ENCODE data around the gene NOMO2.
"Not testable (repeated sequence)": the region's sequence is repeated elsewhere in the genome, so short reads cannot be mapped to it uniquely, and the experiment has no call there.

The NOMO2 gene

DNA sequence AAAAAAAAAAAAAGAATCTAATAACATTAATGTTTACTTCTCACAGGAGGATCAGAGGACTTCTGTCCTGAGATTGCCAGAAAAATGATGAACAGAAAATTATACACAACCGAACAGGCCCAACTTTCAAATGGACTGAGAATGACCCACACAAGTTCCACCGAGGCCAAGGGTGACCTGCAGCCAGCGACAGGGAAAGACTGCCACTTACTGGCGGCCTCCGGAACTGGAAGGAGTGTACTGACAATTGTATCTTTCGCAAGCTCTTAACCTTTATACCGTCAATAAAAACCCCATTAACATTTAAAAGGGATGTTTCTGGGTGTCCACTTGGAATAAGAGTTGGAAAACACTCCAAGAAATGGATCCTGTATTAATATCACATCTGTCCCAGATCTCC lies 63.5 kb downstream of the NOMO2 start:
- DNase-seq: not testable (repeated sequence)

DNA sequence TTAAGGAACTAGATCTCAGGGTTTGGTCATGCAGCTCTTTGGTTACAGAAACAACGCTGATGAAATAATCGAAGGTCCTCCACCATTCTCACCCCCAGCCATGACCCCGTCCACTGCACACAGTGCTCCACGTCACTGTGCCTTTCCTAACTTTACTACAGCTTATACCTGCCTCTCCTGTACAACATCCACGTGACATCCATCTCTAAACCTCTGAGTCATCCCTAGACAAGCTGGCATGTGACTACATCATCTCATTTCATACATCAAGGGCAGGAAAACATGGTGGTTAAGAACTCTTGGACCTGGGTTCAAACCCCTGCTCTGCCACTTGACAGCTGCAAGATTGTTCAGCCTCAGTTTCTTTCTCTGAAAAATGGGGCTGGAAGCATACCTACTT lies 64.9 kb downstream of the NOMO2 start:
- not testable (repeated sequence) for DNase-seq

GRCh38 chr16:18492118-18492897 lies 69.6 kb downstream of the NOMO2 start:
- DNase-seq: not testable (repeated sequence)

DNA sequence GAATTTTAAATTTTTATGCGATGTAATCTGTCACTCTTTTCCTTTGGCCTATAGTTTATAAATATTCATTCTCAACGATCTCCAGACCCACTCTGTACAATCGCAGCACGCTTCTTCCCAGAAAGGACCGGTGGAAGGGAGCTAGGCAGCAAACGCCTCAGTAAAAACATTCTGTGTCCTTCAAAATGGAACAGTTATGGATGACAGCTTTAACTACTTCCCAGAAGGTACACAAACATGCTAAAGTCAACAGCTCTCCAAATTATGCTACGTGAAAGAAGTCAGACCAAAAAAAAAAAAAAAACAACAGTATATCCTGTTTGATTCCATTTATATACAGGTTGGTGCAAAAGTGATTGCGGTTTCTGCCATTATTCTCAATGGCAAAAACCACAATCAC lies 125.9 kb downstream of the NOMO2 start:
- not testable (repeated sequence) for DNase-seq

DNA sequence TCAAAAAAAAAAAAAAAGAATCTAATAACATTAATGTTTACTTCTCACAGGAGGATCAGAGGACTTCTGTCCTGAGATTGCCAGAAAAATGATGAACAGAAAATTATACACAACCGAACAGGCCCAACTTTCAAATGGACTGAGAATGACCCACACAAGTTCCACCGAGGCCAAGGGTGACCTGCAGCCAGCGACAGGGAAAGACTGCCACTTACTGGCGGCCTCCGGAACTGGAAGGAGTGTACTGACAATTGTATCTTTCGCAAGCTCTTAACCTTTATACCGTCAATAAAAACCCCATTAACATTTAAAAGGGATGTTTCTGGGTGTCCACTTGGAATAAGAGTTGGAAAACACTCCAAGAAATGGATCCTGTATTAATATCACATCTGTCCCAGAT lies 146.1 kb downstream of the NOMO2 start:
- not testable (repeated sequence) for DNase-seq

- DNase-seq: not testable (repeated sequence)
Measured at GRCh38 chr16:18409532-18410293, 152.2 kb downstream of the NOMO2 start.

- DNase-seq: not testable (repeated sequence)
Measured at GRCh38 chr16:18401851-18402657, 159.8 kb downstream of the NOMO2 start.

DNA sequence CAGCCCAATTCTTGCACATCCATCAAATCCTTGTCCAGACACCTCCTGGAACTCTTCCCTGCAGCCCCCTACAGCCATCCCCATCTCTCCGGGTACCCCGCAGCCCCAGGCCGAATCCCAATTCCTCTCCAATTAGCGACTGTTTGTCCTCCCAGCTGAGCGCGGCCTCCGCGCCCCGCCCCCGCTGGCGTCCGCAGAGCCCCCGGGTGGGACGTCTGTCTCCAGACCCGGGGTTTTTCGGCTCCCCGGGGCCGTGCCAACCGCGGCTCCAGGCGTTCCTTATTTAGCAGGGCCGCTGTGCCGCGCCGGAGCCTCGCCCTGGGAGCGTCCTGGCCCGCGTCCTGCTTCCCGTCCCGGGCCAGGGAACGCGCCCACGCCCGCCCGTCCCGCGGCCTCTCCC lies 160.7 kb downstream of the NOMO2 start:
- DNase-seq: peak; percentile 39 to 47

DNA sequence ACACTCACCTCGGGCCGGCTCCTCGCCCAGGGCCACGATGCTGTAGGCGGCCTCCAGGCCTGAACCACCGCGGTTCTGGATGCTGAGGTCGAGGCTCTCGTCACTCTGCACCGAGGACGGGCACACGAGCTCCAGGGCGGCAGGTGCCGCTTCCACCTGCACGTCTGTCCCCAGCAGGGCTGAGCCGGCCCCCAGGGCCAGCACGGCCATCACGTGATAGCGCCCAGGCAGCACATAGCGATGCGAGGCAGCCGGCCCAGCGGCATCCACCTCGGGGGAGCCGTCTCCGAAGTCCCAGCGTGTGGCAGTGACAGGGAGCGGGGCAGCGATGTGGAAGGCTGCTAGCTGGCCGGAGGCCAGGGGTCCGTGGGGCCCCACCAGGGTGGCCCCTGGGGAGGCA lies 167.5 kb downstream of the NOMO2 start:
- DNase-seq: not testable (repeated sequence)

DNA sequence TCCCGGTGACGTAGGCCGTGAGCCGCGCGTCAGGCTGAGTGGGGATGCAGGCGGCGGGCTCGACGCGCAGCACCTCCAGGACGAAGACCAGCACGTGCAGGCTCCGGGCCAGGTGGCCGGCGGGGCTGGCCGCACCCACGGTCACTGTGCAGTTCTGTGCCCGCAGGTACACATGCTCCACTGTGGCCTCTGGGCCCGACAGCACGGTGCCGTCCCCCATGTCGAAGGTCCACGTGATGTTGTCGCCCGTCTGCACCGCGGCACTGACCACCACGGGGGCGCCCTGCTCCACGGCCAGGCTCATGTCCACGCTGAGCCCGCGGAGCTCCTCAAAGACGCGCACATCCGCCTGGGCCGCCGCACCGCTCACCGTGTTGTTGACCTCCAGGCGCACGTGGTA lies 174.1 kb downstream of the NOMO2 start:
- not testable (repeated sequence) for DNase-seq

DNA sequence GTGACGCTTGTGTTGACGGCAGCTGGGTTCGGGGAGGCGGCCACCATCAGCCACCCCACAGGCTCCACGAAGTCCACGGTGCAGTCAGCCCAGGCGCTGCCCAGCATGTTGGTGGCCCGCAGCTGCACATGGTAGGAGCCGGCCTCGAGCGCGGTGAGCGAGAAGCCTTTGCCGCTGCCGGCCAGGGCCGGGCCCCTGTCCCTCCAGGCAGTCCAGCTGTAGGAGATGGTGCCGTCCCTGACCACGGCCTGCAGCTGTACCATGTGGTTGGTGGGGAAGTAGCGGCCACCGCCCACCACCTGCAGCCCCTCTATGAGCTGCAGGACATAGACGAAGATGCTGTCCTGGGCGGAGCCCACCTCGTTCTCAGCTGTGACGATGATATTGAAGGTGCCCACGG lies 175.4 kb downstream of the NOMO2 start:
- DNase-seq: not testable (repeated sequence)

GRCh38 chr16:18385285-18385684 lies 176.6 kb downstream of the NOMO2 start:
- DNase-seq: not testable (repeated sequence)

GRCh38 chr16:18384869-18385268 lies 177.0 kb downstream of the NOMO2 start:
- not testable (repeated sequence) for DNase-seq

GRCh38 chr16:18384098-18384636 lies 177.7 kb downstream of the NOMO2 start:
- not testable (repeated sequence) for DNase-seq

DNA sequence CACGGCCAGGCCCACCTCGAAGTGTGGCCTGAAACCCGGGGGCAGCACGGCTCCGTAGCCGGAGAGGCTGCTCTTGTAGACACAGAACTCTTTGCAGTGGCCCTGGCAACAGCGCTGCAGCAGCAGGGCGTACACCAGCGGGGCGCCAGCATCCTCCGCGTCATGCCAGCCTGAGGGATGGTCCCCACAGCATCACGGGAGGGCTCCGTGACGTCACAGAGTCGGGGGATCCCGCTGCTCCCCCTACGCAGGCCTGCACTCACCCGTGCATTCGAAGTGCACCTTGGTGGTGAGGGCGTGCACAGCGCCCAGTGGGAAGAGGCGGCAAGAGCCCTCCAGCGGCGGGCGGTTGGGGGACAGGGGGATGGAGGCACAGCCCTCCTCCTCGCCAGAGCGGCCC lies 179.2 kb downstream of the NOMO2 start:
- not testable (repeated sequence) for DNase-seq

All from activated T-cell treated with anti-CD3 and anti-CD28 coated beads, Interleukin-2, amount 50 U/mL, for 48 hours (primary cell).